CD4-positive, alpha-beta T cell treated with Interleukin-4 for 1 hour (primary cell): ENCODE measurements around the gene LONP2.
"Not testable (repeated sequence)": the region's sequence is repeated elsewhere in the genome, so short reads cannot be mapped to it uniquely, and the experiment has no call there.

ENCODE experiments used
- DNase-seq, 2 donors: peaks; one replicate each; pipeline ENCODE4 v3.0.0-alpha.2; 2020 to 2022

Gene LONP2

DNA sequence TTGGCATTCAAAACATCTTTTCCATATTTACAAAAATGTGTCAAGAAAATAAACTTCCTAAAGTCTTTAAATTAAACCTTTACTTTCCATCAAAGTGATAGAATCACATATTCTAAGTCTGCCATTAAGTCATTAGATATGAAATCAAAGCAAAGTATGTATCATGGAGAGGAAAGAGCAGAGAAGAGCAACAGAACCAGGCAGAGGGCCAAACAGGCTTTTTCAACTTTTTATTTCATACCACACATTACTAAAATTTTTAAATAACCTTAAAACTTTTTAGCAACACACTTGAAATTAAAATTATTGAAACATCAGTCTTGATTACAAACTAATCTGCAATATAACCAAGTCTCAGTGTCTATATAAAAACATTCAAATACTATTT lies 127.3 kb downstream of the LONP2 start:
- DNase-seq, result no peak

DNA sequence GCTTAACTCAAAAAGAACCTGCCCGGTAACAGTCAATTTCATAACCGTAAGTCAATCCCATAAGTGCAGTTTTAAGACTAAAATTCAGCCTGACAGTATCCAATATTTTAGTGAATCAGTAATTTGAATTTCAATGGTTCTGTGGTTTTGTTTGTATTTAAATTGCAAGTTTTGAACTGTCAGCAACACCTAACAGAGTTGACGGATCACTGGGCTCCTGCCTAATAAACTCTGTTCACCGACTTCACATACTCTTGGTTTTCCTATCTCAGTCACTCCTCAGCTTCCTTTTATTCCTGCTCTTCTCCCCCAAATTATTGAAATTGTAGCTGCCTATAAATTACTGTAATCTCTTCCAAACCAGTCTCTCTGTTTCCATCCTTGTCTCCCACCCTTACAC lies 128.6 kb downstream of the LONP2 start:
- no peak for DNase-seq

DNA sequence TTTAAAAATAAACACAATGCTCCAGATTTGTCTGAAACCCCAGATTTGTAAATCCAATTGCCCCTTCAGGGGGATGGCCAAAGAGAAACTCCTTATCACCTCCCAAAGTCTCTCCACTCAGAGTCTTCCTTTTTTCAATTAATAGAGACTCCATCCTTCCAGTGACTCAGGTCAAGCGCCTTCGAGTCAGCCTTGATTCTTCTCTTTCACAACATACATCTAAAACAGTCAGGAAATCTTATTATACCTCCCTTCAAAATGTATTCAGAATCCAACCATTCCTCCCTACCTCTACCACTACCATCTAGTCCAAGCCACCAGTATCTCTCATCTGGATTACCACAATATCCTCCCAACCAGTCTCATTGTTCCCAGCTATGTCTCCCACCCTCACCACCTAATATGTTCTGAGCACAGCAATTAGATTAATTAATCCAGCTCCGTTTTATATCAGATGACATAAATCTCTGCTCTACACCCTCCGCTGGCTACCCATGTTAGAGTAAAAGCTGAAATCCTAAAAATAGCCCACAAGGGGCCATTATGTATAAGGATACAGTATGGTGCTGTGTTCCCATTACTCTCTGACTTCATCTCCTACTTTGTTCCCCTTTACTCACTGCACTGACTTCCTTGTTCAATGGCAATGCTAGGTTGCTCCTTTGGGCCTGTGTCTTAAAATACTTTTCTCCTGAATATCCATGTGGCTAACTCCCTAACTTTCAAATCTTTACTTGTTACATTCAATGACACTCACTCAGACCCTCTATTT lies 129.3 kb downstream of the LONP2 start:
- no peak for DNase-seq

DNA sequence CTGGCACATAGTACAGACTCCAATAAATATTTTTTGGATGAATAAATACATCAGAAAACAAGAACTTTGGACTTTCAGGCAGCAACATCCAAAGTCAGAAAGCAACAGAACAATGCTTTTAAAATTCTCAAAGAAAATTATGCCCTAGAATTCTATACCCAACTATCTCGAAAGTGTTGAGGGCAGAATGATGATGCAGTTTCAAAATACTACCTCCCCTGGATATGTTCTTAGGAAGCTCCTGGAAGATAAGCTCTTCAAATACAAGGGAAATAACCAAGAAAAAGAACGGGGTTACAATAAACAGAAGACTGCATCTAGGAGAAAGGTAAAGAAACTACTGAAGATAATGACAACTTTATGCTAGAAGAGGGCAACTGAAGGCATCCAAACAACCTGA lies 130.2 kb downstream of the LONP2 start:
- DNase-seq, result no peak

DNA sequence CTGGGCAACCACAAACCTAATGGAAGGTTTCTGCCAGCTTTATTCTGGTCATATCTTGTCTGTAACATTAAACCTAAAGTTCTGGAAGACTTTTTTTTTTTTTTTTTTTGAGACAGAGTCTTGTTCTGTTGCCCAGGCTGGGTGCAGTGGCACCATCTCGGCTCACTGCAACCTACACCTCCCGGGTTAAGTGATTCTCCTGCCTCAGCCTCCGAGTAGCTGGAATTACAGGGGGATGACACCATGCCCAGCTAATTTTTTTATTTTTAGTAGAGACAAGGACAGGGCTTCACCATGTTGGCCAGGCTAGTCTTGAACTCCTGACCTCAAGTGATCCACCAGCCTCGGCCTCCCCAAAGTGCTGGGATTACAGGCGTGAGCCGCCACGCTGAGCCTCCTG lies 133.2 kb downstream of the LONP2 start:
- DNase-seq, result not testable (repeated sequence)

DNA sequence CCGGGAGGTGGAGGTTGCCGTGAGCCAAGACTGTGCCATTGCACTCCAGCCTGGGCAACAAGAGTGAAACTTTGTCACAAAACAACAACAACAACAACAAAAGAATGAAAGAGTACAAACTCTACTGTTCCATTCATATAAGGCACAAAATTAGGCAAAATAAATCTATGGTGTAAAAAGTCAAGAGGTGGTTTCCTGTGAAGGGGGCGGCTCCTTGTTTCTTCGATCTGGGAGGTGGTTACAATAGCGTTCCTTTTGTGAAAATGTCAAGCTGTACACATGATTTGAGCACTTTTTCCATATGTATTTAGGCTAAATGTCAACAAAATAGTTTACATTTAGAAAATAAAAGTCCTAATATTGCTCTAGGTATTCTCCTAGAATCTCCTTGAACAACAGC lies 134.2 kb downstream of the LONP2 start:
- no peak for DNase-seq

DNA sequence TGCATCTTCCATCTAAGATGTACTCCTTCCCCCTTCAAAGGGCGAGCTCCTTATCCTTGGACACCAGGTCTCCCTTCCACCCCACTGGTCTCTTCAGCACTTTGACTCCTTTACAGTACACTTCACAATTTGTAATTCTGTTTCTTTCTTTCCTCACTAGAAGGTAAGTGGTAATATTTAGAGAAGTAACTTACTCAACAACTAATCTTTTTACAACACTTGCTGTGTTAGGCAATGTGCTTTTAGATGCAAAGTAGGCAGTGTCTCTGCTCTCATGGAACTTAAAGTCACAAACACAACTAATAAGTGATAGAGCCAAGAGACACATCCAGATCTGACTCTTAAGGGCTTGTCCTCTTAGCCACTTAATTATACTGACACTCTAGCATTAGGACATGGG lies 134.7 kb downstream of the LONP2 start:
- no peak for DNase-seq

DNA sequence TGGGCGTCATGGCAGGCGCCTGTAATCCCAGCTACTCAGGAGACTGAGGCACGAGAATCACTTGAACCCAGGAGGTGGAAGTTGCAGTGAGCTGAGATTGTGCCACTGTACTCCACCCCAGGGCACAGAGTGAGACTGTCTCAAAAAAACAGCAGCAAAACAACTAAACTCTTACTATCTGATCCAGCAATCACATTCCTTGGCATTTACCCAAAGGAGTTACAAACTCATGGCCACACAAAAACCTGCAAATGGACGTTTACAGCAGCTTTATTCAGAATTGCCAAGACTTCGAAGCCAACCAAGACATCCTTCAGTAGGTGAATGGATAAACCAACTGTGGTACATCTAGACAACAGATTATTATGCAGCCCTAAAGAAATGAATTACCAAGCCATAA lies 137.1 kb downstream of the LONP2 start:
- DNase-seq, result no peak

DNA sequence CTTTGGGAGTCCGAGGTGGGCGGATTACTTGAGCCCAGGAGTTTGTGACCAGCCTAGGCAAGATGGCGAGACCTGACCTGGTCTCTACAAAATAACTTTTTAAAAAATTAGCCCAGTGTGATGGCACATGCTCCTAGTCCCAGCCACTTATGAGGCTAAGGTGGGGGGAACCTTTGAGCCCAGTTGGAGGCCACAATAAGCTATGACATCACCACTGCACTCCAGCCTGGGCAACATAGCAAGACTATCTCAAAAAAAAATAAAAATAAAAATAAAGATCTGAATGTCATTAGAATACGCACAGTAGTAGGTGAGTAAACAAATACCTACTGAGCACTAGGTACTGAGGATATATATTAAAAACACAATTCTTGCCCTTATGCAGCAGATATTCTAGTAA lies 138.0 kb downstream of the LONP2 start:
- DNase-seq, result no peak

DNA sequence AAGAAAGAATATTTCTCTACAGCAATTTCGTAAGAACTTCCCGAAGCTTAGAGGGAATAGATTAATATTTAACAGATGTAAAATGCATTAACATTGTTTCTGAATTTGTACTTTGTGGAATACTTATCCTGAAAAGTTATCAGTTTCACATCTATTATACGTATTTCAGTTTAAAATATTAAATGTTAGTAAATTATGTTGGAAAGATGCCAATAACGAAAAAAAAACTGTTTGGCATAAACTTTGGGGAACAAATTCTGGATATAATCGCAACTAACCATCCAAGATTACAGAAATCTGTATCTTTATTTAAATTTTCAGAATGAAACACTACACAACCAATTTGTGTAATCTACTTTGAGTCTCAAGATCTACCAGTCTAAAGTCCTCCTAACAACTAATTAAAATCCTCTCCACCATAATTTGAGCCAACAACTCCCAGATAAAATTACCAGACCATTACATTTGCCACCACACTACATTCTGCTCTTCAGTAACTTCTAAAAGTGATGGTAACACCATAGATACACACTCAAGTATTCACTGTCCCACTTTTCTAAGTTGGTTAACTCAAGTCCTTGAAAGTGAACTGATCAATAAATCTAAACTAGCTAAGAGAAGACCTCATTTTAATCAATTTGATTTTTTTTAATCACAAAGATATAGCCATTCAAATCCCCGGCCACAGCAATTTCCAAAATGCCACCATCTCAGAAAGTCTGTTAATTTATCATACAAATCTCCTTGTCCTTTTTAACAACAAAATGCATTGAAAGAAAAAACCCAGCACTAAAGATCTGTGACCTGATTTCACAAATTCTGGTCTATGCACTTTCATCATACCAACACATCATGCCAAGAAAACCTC lies 139.1 kb downstream of the LONP2 start:
- no peak for DNase-seq

DNA sequence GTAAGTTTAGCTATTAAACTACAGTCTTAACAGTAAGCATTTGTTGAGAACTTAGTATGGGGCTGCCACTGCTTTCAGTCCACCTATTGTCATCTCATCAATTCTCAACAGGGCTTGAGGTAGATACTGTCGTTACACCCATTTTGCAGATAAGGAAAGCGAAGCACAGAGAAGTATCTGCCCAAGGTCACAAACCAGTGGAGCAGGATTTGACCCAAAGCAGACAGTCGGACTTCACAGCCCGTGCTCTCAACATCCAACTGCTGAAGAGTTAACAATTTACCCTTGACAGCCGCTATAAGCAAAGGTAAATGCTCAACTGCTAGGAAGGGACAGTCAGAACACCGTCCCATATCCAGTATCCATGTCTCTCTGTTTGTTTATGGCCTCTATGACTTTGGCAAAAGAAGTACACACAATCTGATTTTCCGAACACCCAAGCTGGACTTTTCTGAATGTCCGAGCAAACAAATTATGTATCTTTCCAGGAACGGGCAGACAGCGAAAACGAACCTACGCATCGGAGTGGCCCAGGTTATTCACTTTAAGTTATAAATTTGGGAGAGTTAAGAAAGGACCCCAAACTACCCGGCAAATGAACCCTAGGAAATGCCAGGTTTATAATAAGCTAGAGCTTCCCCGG lies 139.9 kb downstream of the LONP2 start:
- DNase-seq, result no peak

DNA sequence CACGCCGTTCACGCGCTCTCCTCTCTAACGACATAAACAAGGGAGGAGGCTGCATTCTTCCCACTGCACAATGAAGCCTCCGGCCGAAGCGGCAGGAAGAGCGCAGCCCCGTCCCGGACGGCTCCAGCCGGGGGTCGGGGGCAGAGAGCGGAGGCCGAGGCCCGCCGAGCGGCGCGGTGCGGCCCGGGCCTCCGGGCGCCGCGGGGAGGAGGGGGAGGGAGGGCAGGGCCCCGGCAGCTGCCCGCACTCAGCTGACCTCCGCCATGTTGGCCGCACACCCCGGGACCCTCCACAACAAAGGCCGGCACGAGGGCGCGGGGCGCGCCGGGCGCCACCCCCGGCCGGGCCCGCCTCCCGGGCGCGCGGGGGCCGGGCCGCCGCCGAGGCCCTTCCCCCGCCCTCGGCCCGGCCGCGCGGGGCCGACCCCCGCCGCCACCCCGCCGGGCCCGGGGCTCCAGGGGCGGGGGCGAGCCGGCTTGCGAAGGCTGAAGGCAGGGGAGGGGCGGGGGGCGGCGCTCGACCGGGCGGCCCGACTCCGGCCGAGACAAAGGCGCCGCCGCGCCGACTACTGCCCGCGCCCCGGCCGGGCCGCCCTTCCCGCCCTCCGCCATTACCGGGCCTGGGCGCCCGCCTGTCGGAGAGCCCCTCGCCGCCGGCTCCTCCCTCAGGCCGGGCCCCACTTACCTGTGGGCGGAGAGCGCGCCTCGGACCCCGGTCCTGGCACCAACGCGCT lies 140.6 kb downstream of the LONP2 start:
- peak; percentile 36 to 47 for DNase-seq

DNA sequence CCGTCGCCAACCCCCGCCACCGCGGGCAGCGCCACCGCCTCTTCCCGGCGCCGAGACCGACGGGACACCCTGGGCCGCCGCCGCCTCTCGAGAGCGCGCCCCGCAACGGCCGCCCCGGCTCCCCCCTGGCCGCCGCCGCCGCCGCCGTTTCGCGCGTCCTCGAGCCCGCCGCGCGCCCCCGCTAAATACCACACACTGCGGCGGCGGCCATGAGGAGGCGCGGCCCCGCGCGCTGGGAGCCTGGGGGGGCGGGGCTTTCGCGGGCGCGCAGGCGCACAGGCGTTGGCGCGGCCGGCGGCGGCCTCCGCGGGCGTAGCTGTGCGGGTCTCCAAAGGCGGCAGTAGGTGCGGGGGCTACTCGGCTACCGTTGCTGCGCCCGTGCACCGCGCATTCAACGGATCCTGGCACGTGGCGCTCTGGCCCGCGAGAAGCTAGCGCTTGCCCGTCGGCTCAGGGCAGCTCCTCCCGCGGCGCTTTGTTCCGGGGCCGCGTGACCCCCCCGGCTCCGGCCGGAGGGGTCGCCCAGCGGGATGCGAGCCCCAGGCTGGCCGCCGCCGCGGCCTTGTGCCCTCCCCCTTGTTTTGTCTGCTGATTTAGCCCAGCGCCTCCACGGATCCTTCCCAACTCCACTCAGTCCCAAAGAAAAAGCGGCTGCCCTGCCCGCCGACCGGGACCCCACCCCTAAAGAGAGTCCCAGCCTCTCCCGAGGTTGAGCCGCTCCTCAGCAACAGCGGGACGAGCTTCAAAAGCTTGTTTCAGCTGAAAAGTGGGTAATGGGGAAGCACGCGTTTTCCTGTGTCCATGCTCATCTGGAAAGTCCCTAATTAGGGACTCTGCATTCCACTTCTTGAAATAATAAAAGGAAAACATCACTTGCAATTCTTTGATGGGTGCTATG lies 141.4 kb downstream of the LONP2 start, which contains the start of gene SIAH1:
TSS of gene SIAH1 (minus strand) at position 161 of the 898 bp plus-strand sequence. CDS start 22,985 bp downstream, outside the sequence.
- DNase-seq, result peak; percentile 87 to 89

DNA sequence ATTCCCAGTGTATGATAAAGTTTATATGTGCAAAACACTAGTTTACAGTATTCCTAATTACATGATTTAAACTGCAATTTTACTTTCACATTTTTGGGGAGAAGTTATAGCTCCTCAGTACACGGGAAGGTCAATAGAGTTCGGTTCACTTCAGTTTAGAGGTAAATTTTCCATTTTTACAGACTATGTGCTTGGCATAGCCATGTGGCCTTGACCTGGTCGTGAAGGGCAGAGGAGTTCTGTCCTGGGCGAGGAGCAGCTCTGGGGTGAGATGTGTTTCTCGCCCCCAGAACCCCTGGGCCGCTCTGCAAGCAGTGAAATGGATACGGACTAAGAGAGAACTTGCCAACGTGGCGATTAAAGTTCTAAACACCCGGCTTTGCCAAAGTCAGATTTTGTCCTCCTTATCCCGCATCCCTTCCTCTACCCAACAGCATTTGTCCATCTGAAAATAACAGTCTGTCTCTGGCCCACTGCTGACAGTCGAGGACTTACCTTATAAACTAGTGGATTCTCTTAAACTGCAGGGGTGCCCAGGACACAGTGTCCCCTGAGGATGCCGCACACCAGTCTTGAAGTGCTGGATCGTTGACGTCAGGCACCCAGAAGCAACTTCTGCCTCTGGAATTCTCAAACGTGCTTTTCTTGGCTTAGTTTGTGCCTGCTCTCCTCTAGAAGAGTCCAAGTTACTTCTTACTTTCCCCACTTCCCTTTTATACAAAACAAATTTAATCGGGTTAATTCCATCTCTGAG lies 142.6 kb downstream of the LONP2 start:
- no peak for DNase-seq

DNA sequence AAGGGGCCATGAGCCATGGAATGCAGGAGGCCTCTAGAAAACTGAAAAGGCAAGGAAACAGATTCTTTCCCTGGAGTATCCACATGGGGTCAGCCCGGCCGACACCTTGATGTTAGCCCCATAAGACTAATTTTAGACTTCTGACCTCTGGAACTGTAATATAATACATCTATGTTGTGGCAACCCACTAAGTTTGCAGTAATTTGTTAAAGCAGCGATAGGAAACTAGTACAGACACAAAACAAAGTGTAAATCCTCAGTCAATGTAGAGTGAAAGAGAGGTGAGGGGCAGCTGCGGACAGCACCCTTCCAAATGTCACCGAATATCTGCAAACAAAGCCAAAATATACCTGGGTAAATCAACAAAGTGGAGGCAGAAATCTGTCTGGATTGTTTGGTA lies 148.3 kb downstream of the LONP2 start:
- no peak for DNase-seq

DNA sequence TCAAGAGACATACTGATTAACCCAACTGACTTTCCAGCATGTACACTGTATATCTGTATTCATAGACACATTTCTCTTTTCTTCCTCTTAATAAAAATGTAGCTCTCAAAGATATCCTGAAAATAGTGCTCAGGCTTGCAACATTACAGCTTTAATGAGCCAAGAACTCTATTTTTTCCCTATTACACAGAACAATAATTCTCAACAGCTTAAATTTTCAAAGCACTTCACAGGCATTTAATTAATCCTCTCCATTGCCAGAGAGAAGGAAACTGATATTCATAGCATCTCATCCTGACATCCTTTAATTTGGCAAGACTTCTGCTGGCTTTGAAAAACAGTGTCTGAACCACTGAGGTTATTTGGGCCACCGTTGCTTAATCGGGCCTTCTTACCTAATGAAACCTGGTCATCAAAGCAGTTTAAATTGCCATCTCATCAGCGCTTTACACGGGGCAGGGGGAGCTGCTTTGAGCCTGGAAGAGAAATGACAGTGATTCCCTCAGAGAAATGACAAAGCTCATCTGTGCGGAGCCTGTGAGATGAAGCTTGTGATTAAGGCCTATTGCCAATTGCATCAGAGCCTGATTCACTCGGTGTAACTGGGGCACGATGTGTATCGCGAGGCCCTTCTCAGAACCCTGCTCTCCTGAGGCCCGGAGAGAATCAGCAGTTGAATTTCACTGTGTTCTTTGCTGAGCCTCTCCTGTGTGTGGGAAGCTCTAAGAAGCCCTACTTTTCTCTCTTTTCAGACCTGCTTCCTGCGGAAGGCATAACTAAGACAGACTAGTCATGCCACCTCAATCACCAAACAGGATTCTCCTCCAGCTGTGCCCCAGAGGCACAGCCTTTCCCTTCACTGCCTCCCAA lies 149.6 kb downstream of the LONP2 start:
- DNase-seq, result no peak

DNA sequence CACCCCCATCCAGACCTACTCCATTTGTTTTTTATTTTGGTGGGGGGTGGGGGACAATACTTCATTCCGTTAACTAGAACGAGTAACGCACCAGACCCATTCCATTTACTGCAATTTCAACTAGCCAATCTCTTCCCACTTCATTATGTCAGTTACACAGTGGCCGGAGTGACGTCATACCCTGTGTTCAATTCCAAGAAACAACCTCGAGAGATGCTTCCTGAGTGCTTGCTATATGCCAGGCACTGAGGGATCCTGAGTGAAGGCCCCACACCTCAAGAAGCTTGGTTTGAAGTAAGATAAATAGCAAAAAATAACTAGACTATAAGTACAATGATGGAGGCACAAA lies 150.2 kb downstream of the LONP2 start:
- DNase-seq, result no peak

DNA sequence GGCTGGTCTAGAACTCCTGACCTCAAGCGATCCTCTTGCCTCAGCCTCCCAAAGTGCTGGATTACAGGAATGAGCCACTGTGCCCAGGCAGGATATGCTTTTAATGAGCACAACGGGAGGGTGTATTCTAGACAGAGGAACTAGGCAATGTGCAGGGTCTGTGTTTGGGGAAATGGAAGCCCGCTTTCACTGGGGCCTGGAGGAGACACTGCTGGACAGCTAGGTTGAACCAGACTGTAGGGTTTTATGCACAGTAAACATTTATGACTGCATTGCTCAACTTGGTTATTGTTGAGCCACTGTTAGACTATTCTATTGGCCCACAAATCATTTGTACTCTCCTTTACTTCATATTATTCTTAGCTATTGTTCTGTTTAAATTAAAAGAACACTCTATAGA lies 151.3 kb downstream of the LONP2 start:
- DNase-seq, result no peak

DNA sequence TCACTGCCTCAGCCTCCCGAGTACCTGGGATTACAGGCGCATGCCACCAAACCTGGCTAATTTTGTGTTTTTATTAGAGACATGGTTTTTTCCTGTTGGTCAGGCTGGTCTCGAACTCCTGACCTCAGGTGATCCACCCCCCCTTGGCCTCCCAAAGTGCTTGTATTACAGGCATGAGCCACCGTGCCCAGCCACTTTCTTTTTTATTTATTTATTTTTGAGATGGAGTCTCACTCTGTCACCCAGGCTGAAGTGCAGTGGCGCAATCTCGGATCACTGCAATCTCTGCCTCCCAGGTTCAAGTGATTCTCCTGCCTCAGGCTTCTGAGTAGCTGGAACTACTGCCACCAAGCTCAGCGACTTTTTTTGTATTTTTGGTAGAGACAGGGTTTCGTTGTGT lies 158.4 kb downstream of the LONP2 start:
- not testable (repeated sequence) for DNase-seq

DNA sequence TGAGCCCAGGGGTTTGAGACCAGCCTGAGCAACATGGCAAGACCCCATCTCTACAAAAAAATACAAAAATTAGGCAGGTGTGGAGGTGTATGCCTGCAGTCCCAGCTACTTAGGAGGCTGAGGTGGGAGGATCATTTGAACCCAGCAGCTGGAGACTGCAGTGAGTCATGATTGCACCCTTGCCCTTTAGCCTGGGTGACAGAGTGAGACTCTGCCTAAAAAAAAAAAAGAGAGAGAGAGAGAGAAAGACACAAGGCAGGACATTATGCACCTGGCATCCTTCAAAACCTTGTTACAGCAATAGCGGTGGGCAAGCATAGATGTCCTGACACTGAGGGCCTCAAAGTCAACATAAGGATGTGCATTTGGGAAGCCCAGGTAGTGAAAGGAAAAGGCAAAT lies 161.1 kb downstream of the LONP2 start:
- no peak for DNase-seq
